Skeletal muscle satellite cell (primary cell): ENCODE results near the gene OR8D4.

Experiments
- H3K27me3 ChIP-seq: 2 replicates; pipeline ENCODE4 v1.7.0; 2013; ENCODE audit warnings: low read length; ENCODE audit not compliant: control insufficient read depth, insufficient read depth
- H3K36me3 ChIP-seq: 2 replicates; pipeline ENCODE4 v1.7.0; 2013; ENCODE audit warnings: mild to moderate bottlenecking, control low read depth, low read length; ENCODE audit not compliant: insufficient read depth
- H3K4me1 ChIP-seq: 2 replicates; pipeline ENCODE4 v1.7.0; 2013; ENCODE audit warnings: low read length; ENCODE audit not compliant: control insufficient read depth, insufficient read depth
- H3K4me2 ChIP-seq: 2 replicates; pipeline ENCODE4 v1.7.0; 2013; ENCODE audit warnings: mild to moderate bottlenecking, low read length
- H3K4me3 ChIP-seq: 2 replicates; pipeline ENCODE4 v1.7.0; 2013; ENCODE audit warnings: low read length
- H3K9ac ChIP-seq: 2 replicates; pipeline ENCODE4 v1.7.0; 2013; ENCODE audit warnings: mild to moderate bottlenecking, low read depth, low read length, moderate library complexity
- H3K9me3 ChIP-seq: replicated peaks from 2 replicates; pipeline ENCODE4 v1.7.0; 2013; ENCODE audit warnings: mild to moderate bottlenecking, control low read depth, low read length

Gene OR8D4

DNA sequence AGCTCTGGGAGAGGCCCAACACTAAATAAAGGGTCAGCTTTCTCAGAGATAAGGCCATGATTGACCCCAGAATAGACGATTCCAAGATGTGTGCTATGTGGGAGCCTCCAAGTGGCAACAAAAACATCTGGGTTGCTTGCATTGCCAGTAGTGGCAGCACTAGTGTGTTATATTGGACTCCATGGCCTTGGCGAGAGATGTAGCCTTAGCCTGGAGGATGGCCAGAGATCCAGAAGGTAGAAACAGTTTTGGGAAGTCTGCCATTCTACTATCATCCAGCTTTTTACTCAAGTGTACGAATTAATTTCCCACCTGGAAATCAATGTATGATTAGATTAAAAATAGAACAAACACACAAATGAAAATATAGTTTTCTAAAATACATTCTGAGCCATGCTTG lies 3.0 kb downstream of the OR8D4 start:
- H3K9ac ChIP-seq = no peak overlapping the region
- no peaks in the 10 kb centered on the region for H3K4me1 ChIP-seq
- H3K27me3 ChIP-seq = no peaks in the 10 kb centered on the region
- H3K9me3 ChIP-seq = no peaks in the 10 kb centered on the region
- no peak overlapping the region for H3K4me3 ChIP-seq
- no peaks in the 10 kb centered on the region for H3K36me3 ChIP-seq
- H3K4me2 ChIP-seq = no peak overlapping the region

DNA sequence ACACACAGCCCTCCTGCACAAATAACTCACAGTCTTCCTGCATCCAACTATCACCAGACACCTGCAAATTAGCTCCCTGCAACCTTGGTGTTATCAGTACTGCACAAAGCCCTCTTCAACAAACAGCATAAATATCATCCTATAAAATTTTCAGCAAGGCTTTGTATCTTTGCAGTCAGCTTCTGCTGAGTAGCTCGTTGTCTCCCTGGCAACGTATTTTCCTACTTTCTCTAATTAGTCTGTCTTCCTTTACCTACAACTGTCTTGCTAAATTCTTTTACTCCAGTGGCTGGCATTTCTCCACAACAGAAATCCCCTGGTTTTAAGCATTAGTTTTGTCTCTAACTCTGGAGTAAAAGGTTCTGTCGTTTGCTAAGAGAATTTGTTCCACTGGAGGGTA lies 3.9 kb downstream of the OR8D4 start:
- Histone ChIP-seq H3K27me3 (no peaks in the 10 kb centered on the region), H3K9ac (no peak overlapping the region), H3K36me3 (no peaks in the 10 kb centered on the region), H3K9me3 (no peaks in the 10 kb centered on the region), H3K4me1 (no peaks in the 10 kb centered on the region), H3K4me2 (no peak overlapping the region), H3K4me3 (no peak overlapping the region)

DNA sequence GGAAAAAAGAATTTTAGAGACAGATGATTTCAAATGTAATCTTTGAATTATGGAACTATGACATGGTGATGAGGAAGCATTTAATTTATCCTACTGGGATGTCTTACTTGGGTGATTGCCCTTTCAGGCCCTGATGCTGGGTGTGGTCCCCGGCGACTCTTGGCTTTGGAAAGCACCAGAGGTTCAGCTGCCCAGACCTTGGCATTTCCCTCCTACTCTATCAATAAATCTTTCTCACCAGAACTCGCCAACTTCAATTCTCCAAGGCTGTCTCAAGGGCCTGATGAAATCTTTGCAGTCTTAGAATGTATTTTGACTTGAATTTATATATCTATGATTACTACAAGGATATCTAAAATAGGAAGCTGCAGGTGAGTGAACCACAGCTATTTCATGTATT lies 19.0 kb downstream of the OR8D4 start:
- Histone ChIP-seq H3K9me3 (no peaks in the 10 kb centered on the region), H3K27me3 (no peaks in the 10 kb centered on the region), H3K4me3 (no peak overlapping the region)

DNA sequence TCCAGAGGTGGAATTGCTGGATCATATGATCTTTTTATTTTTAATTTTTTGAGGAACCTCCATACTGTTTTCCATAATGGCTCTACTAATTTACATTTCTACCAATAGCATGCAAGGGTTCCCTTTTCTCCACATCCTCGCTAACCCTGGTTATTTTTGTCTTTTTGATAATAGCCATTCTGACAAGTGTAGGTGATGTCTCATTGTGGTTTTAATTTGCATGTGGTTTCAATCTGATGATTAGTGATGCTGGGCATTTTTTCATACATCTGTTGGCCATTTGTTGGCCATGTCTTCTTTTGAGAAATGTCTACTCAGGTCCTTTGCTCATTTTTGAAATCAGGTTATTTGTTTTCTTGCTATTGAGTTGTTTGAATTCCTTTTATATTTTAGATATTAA lies 22.1 kb downstream of the OR8D4 start:
- Histone ChIP-seq H3K4me2 (no peak overlapping the region), H3K9me3 (no peaks in the 10 kb centered on the region), H3K36me3 (no peaks in the 10 kb centered on the region), H3K4me3 (no peak overlapping the region), H3K4me1 (no peaks in the 10 kb centered on the region), H3K27me3 (no peaks in the 10 kb centered on the region), H3K9ac (no peak overlapping the region)

More for the DNA sequence above, 19.0 kb downstream of the OR8D4 start:
- no peak overlapping the region for H3K4me2 ChIP-seq
- H3K4me1 ChIP-seq = no peaks in the 10 kb centered on the region
- H3K9ac ChIP-seq = no peak overlapping the region
- no peaks in the 10 kb centered on the region for H3K36me3 ChIP-seq

DNA sequence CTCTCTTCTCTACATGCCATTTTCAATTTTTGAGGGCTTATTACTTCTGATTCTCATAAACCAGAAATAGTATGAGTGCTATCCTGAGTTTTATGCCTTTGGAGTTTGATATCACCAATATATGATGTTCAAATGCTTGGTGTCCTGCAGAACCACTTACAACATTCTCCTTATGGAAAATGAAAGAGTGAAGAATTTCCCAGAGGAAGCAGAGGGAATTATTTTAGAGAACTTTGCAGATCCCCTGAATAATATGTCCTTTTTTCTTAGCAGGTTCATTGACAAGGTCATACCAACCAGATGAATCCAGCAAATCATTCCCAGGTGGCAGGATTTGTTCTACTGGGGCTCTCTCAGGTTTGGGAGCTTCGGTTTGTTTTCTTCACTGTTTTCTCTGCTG lies 37.4 kb downstream of the OR8D4 start, which contains the start of gene OR4D5:
OR4D5 (plus strand) TSS at position 301 of the 400 bp plus-strand sequence; CDS start at position 301, 0 bp downstream.
- Histone ChIP-seq H3K9ac (no peak within 1 kb of the TSS), H3K36me3 (no peaks in the 10 kb centered on the region), H3K9me3 (no peaks in the 10 kb centered on the region), H3K4me3 (no peak within 1 kb of the TSS), H3K4me2 (no peak within 1 kb of the TSS), H3K4me1 (no peaks in the 10 kb centered on the region), H3K27me3 (no peaks in the 10 kb centered on the region)

DNA sequence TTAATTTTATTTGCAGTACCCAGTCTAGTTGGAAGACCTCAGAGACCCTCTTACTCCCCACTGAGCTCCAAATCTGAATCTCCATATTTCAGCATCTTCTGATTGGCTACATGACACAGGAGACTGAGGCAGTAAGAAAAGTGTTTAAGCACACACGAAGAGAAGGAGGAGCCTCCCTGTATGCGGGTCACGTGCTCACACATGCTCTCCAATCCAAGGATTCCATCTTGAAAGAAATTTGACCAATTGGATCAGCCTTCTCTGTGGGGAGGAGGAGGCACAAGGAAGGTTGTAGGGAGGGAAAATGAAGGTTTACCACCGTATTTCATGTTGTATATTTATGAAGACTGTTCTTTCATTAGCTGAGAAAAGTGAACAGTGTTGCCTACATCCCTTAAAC lies 40.4 kb downstream of the OR8D4 start:
- no peaks in the 10 kb centered on the region for H3K36me3 ChIP-seq
- H3K4me3 ChIP-seq = no peak overlapping the region
- H3K9me3 ChIP-seq = no peaks in the 10 kb centered on the region
- H3K9ac ChIP-seq = no peak overlapping the region
- no peaks in the 10 kb centered on the region for H3K27me3 ChIP-seq
- H3K4me1 ChIP-seq = no peaks in the 10 kb centered on the region
- no peak overlapping the region for H3K4me2 ChIP-seq

DNA sequence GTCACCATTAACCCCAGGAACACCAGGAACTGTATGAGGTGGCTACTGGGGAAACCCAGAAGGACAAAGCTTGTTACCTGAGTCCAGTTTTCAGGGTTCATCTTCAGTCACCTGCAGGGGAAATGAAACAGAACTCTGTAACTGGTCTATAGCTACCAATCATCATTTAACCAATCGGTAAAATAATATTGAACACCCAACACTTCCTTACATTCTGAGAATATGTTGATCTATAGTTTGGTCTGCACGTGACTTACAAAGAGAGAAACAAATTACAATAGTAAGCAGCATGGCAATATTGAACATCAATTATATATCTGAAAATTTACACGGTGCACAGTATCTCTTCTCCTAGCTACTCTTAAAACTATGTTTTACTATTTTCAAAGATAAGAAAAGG lies 41.8 kb downstream of the OR8D4 start, which contains the start of gene OR6T1:
OR6T1 (minus strand) TSS at position 101 of the 400 bp plus-strand sequence; CDS start at position 101, 0 bp downstream.
- Histone ChIP-seq H3K27me3 (no peaks in the 10 kb centered on the region), H3K4me2 (no peak within 1 kb of the TSS), H3K9ac (no peak within 1 kb of the TSS), H3K4me3 (no peak within 1 kb of the TSS), H3K4me1 (no peaks in the 10 kb centered on the region), H3K36me3 (no peaks in the 10 kb centered on the region), H3K9me3 (no peaks in the 10 kb centered on the region)

DNA sequence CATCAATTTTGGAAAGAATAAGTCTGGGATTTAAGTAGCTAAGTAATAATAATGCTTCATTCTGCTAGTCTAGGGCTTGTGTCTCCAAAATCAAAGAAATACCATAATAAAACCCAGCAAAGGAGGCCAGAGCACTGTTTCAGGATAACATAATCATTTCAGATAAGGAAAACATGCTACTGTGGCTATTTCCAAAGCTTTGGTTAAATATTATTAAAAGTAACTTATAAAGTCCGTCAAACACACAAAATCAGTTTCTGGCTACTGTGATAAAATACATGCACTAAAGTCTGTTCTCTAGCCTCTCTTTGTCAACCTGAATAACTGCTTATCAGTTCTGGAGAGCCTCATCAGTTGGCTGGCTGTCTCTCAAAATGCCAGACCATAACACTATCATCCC lies 43.2 kb downstream of the OR8D4 start:
- H3K9ac ChIP-seq = no peak overlapping the region
- no peaks in the 10 kb centered on the region for H3K4me1 ChIP-seq
- H3K4me2 ChIP-seq = no peak overlapping the region
- no peaks in the 10 kb centered on the region for H3K36me3 ChIP-seq
- no peaks in the 10 kb centered on the region for H3K9me3 ChIP-seq
- H3K27me3 ChIP-seq = no peaks in the 10 kb centered on the region
- no peak overlapping the region for H3K4me3 ChIP-seq

DNA sequence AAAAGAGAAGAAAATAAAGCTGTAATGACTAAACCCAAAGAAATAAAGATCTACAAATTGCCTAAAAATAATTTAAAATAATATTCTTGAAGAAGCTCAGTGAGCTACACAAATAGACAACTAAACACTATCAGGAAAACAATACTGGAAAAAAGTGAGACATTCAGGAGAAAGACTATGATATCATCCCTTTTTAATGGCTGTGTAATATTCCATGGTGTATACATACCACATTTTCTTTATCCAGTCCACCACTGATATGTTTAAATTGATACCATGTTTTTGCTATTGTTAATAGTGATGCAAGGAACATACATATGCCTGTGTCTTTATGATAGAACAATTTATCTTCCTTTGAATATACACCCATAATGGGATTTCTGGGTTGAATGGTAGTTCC lies 54.8 kb downstream of the OR8D4 start:
- Histone ChIP-seq H3K36me3 (no peaks in the 10 kb centered on the region), H3K4me1 (no peaks in the 10 kb centered on the region), H3K9me3 (no peaks in the 10 kb centered on the region), H3K27me3 (no peaks in the 10 kb centered on the region), H3K9ac (no peak overlapping the region), H3K4me3 (no peak overlapping the region), H3K4me2 (no peak overlapping the region)
